NCI-H1092 treated with DMSO at 0.1 percent for 48 hours (cell line): ENCODE data around the gene NRG3.

Experiments
- DNase-seq: peaks from one replicate; lab custom pipeline; 2025; lab: John Stamatoyannopoulos, UW

The NRG3 gene

GRCh38 chr10:82092111-82092510 is 217.1 kb downstream of the NRG3 start:
- DNase-seq = no peak

GRCh38 chr10:82124713-82125112 is 249.7 kb downstream of the NRG3 start:
- no peak for DNase-seq

GRCh38 chr10:82128527-82128926 is 253.5 kb downstream of the NRG3 start:
- no peak for DNase-seq

GRCh38 chr10:82136103-82136502 is 261.1 kb downstream of the NRG3 start:
- no peak for DNase-seq

GRCh38 chr10:82144153-82144552 is 269.2 kb downstream of the NRG3 start:
- DNase-seq = no peak

- no peak for DNase-seq
These were observed 273.8 kb downstream of the NRG3 start for GRCh38 chr10:82148764-82149163.

- no peak for DNase-seq
These were observed 274.7 kb downstream of the NRG3 start for GRCh38 chr10:82149674-82150073.

- no peak for DNase-seq
These were observed 275.3 kb downstream of the NRG3 start for GRCh38 chr10:82150123-82150900.

- DNase-seq = no peak
These were observed 285.3 kb downstream of the NRG3 start for GRCh38 chr10:82160307-82160706.

- no peak for DNase-seq
These were observed 286.3 kb downstream of the NRG3 start for GRCh38 chr10:82161264-82161663.

- DNase-seq = no peak
These were observed 287.7 kb downstream of the NRG3 start for GRCh38 chr10:82162549-82163195.

GRCh38 chr10:82171899-82172298 is 296.9 kb downstream of the NRG3 start:
- DNase-seq = no peak

GRCh38 chr10:82176587-82176986 is 301.6 kb downstream of the NRG3 start:
- no peak for DNase-seq

GRCh38 chr10:82190432-82191260 is 315.7 kb downstream of the NRG3 start:
- DNase-seq = no peak

- no peak for DNase-seq
These were observed 316.7 kb downstream of the NRG3 start for GRCh38 chr10:82191653-82192052.

- DNase-seq = no peak
These were observed 317.7 kb downstream of the NRG3 start for GRCh38 chr10:82192665-82193064.

- no peak for DNase-seq
These were observed 319.4 kb downstream of the NRG3 start for GRCh38 chr10:82194419-82194818.

GRCh38 chr10:82206831-82207230 is 331.8 kb downstream of the NRG3 start:
- no peak for DNase-seq

GRCh38 chr10:82208726-82209125 is 333.7 kb downstream of the NRG3 start:
- DNase-seq = no peak

- no peak for DNase-seq
These were observed 335.3 kb downstream of the NRG3 start for GRCh38 chr10:82210331-82210730.

- no peak for DNase-seq
These were observed 336.4 kb downstream of the NRG3 start for GRCh38 chr10:82211346-82211745.

GRCh38 chr10:82212753-82213152 is 337.8 kb downstream of the NRG3 start:
- DNase-seq = no peak

- no peak for DNase-seq
These were observed 338.8 kb downstream of the NRG3 start for GRCh38 chr10:82213784-82214183.
